ENCODE measurements around the gene DPYD. TPM values are rescaled to one million over a fixed set of nuclear protein-coding genes. Genes with fewer than 3 reads are reported as not detected.

Gene DPYD
- polyA plus RNA-seq, 1 of the 3 experiments (the other 2 are of a cell fraction) = 23.0 TPM

GRCh38 chr1:97812076-97812475 is 108.8 kb downstream of the DPYD start:
- CTCF ChIA-PET = no interaction called here

DNA sequence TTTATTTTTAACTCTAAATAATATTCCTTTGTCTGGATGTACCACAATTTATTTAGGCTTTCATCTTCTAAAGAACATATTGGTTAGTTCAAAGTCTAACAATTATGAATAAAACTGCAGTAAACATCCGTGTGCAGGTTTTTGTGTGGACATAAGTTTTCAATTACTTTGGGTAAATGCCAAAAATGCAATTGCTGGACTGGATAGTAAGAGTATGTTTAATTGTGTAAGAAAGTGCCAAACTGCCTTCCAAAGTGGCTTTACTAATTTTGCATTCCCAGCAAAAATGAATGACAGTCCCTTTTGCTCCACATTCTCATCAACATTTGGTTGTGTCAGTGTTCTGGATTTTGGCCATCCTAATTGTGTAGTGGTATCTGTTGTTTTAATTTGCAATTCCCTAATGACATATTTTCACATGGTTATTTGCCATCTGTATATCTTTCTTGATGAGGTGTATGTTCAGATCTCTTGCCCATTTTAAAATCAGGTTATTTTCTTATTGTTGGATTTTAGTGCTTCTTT is 113.8 kb downstream of the DPYD start:
- Histone ChIP-seq H3K36me3 (replicated peaks in 1 of 2; ENCODE audit: control insufficient read depth in 1 of 2, insufficient read depth in 2 of 2, low read length in 1 of 2) (peaks cover 0 to 61% of the 10 kb centered on the region in 2 experiments), H4K20me1 (ENCODE audit: insufficient read depth) (no peaks in the 10 kb centered on the region), H3K4me3 (ENCODE audit: low read depth in 2 of 2, low read length in 1 of 2) (no peak overlapping the region), H3F3A (replicated peaks; ENCODE audit: insufficient read depth) (peaks cover 12% of the 10 kb centered on the region), H3K4me1 (ENCODE audit: control insufficient read depth in 1 of 2, insufficient read depth in 2 of 2, low read depth in 1 of 2, low read length in 1 of 2) (peaks cover 0 to 10% of the 10 kb centered on the region in 2 experiments; a peak in 2 of 4 replicates), H3K9me3 (no peaks in the 10 kb centered on the region), H3K79me2 (ENCODE audit: insufficient read depth) (peaks cover 60% of the 10 kb centered on the region; the same call in 1 of the 2 replicates), H3K9me2 (no peaks in the 10 kb centered on the region), H2AFZ (ENCODE audit: low read depth) (no peak overlapping the region), H3K9ac (no peak overlapping the region), H3K27ac (ENCODE audit: low read depth in 2 of 2, low read length in 1 of 2) (peak overlapping the region in 1 of 2 experiments; percentile 40; a peak in 1 of 4 replicates), H3K4me2 (no peak overlapping the region), H3K27me3 (ENCODE audit: insufficient read depth) (no peaks in the 10 kb centered on the region)
- POLR2A ChIA-PET = no interaction called here
- CTCF ChIA-PET = no interaction called here
- TF ChIP-seq MEF2A (IDR thresholded peaks at IDR 0.05; ENCODE audit: borderline replicate concordance, low read depth) (no peak), TCF12 (IDR thresholded peaks at IDR 0.05) (0 out of 2 replicates have a peak, but pooled peaks have one; percentile 22)
- DNase-seq = no peak
- WGBS (ENCODE audit: low lambda C conversion rate) = 40% methylated on average over 1 of the region's 1 CpG

More at GRCh38 chr1:97812076-97812475, 108.8 kb downstream of the DPYD start:
- Histone ChIP-seq H3K36me3 (replicated peaks in 1 of 2; ENCODE audit: control insufficient read depth in 1 of 2, insufficient read depth in 2 of 2, low read length in 1 of 2) (peaks cover 0 to 41% of the 10 kb centered on the region in 2 experiments), H3K79me2 (ENCODE audit: insufficient read depth) (peaks cover 53% of the 10 kb centered on the region; the same call in 1 of the 2 replicates), H3K9me2 (no peaks in the 10 kb centered on the region), H3K4me2 (no peak overlapping the region), H3K27ac (ENCODE audit: low read depth in 2 of 2, low read length in 1 of 2) (peak overlapping the region in 1 of 2 experiments; percentile 43; a peak in 2 of 4 replicates), H3F3A (replicated peaks; ENCODE audit: insufficient read depth) (peaks cover 21% of the 10 kb centered on the region), H4K20me1 (ENCODE audit: insufficient read depth) (no peaks in the 10 kb centered on the region), H2AFZ (ENCODE audit: low read depth) (no peak overlapping the region), H3K4me1 (ENCODE audit: control insufficient read depth in 1 of 2, insufficient read depth in 2 of 2, low read depth in 1 of 2, low read length in 1 of 2) (peaks cover 2 to 9% of the 10 kb centered on the region in 2 experiments; a peak in 2 of 4 replicates), H3K9me3 (no peaks in the 10 kb centered on the region), H3K9ac (no peak overlapping the region), H3K4me3 (ENCODE audit: low read depth in 2 of 2, low read length in 1 of 2) (no peak overlapping the region), H3K27me3 (ENCODE audit: insufficient read depth) (no peaks in the 10 kb centered on the region)
- no peak for DNase-seq
- TF ChIP-seq, protein P1, sequence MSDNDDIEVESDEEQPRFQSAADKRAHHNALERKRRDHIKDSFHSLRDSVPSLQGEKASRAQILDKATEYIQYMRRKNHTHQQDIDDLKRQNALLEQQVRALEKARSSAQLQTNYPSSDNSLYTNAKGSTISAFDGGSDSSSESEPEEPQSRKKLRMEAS (IDR thresholded peaks at IDR 0.05; ENCODE audit: low read depth) = no peak
- TF ChIP-seq GATA2 (CRISPR knock-in tag; IDR thresholded peaks at IDR 0.05) = peak; percentile 35
- TF ChIP-seq EP300 (IDR thresholded peaks at IDR 0.05; ENCODE audit: borderline replicate concordance in 1 of 2, low read depth in 1 of 2, low read length in 1 of 2) = peak in 1 of 2 experiments; percentile 51; a peak in 1 of 4 replicates
- peak; percentile 38; the same call in 1 of the 2 replicates for TF ChIP-seq RCOR1 (IDR thresholded peaks at IDR 0.05; ENCODE audit: low read length)
- POLR2A ChIA-PET = no interaction called here

DNA sequence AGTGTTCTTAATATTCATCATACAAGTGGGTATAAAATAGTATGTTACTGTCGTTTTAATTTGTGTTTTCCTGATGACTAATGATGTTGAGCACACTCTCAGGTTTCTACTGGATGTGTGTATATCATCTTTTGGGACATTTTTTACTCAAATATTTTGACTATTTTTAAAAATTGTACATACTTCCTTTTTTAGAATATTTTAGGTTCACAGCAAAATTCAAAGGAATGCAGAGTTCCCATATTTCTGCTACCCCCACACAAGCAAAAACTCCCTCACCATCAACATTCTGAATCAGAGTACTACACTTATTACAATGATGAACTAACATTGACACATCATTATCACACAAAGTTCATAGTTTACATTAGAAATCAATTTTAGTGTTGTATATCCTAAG is 114.5 kb downstream of the DPYD start:
- 2% methylated on average over 1 of the region's 1 CpG for WGBS (ENCODE audit: low lambda C conversion rate)
- no peak for DNase-seq

More for the DNA sequence above, 114.5 kb downstream of the DPYD start:
- Histone ChIP-seq H3K4me1 (ENCODE audit: control insufficient read depth in 1 of 2, insufficient read depth in 2 of 2, low read depth in 1 of 2, low read length in 1 of 2) (peaks cover 0 to 10% of the 10 kb centered on the region in 2 experiments; a peak in 2 of 4 replicates), H3F3A (replicated peaks; ENCODE audit: insufficient read depth) (peaks cover 12% of the 10 kb centered on the region), H3K9me3 (no peaks in the 10 kb centered on the region), H3K36me3 (replicated peaks in 1 of 2; ENCODE audit: control insufficient read depth in 1 of 2, insufficient read depth in 2 of 2, low read length in 1 of 2) (peaks cover 0 to 58% of the 10 kb centered on the region in 2 experiments), H4K20me1 (ENCODE audit: insufficient read depth) (no peaks in the 10 kb centered on the region), H2AFZ (ENCODE audit: low read depth) (no peak overlapping the region), H3K27ac (ENCODE audit: low read depth in 2 of 2, low read length in 1 of 2) (peak overlapping the region in 1 of 2 experiments; percentile 40; a peak in 1 of 4 replicates), H3K9ac (no peak overlapping the region), H3K9me2 (no peaks in the 10 kb centered on the region), H3K4me2 (no peak overlapping the region), H3K27me3 (ENCODE audit: insufficient read depth) (no peaks in the 10 kb centered on the region), H3K4me3 (ENCODE audit: low read depth in 2 of 2, low read length in 1 of 2) (no peak overlapping the region), H3K79me2 (ENCODE audit: insufficient read depth) (peaks cover 54% of the 10 kb centered on the region)
- ChIA-PET CTCF (no interaction called here), POLR2A (no interaction called here)
- TF ChIP-seq NFIC (IDR thresholded peaks at IDR 0.05; ENCODE audit: borderline replicate concordance) (no peak), RXRA (IDR thresholded peaks at IDR 0.05; ENCODE audit: borderline replicate concordance, low read depth) (no peak), GABPA (IDR thresholded peaks at IDR 0.05; ENCODE audit: low read depth) (no peak), TCF12 (IDR thresholded peaks at IDR 0.05) (no peak), FOXM1 (IDR thresholded peaks at IDR 0.05; ENCODE audit: low read depth) (no peak), RAD21 (IDR thresholded peaks at IDR 0.05; ENCODE audit: low read length) (no peak), MXI1 (IDR thresholded peaks at IDR 0.05; ENCODE audit: low read depth, low read length) (no peak), JUND (IDR thresholded peaks at IDR 0.05) (no peak), ELF1 (IDR thresholded peaks at IDR 0.05) (no peak), FOXJ3 (CRISPR knock-in tag; IDR thresholded peaks at IDR 0.05) (no peak), GATA2 (CRISPR knock-in tag; IDR thresholded peaks at IDR 0.05) (no peak), EZH2phosphoT487 (IDR thresholded peaks at IDR 0.05; ENCODE audit: borderline replicate concordance, low read depth) (no peak)
- TF ChIP-seq, protein P2, sequence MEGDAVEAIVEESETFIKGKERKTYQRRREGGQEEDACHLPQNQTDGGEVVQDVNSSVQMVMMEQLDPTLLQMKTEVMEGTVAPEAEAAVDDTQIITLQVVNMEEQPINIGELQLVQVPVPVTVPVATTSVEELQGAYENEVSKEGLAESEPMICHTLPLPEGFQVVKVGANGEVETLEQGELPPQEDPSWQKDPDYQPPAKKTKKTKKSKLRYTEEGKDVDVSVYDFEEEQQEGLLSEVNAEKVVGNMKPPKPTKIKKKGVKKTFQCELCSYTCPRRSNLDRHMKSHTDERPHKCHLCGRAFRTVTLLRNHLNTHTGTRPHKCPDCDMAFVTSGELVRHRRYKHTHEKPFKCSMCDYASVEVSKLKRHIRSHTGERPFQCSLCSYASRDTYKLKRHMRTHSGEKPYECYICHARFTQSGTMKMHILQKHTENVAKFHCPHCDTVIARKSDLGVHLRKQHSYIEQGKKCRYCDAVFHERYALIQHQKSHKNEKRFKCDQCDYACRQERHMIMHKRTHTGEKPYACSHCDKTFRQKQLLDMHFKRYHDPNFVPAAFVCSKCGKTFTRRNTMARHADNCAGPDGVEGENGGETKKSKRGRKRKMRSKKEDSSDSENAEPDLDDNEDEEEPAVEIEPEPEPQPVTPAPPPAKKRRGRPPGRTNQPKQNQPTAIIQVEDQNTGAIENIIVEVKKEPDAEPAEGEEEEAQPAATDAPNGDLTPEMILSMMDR (IDR thresholded peaks at IDR 0.05) = no peak
